ENCODE measurements around the gene ARID1B. TPM values are rescaled to one million over a fixed set of nuclear protein-coding genes. Genes with fewer than 3 reads are reported as not detected.

Gene ARID1B
- total RNA-seq, 4 donors from 2014 or later, result 87.1 to 194 (median 115) TPM

GRCh38 chr6:156918647-156919046, 141.5 kb downstream of the ARID1B start:
- intact Hi-C loops (cut with DNase I; ENCODE audit: low total_unique reads), result no loop called here
- 67 to 73% methylated on average over 4 to 7 of the region's 7 CpGs for WGBS, 2 donors (ENCODE audit: low coverage in 1 of 2)
- in situ Hi-C loops (cut with MboI; ENCODE audit: low pct_ligation_motif_present in 1 of 4, low pct_unique_long_range_greater_than_20kb in 1 of 4, low sequenced_read_pairs in 3 of 4), result no loop called here

GRCh38 chr6:156919370-156919769, 142.2 kb downstream of the ARID1B start:
- intact Hi-C loops (cut with DNase I; ENCODE audit: low total_unique reads) (no loop called here), in situ Hi-C loops (cut with MboI; ENCODE audit: low pct_ligation_motif_present in 1 of 4, low pct_unique_long_range_greater_than_20kb in 1 of 4, low sequenced_read_pairs in 3 of 4) (no loop called here)
- Histone ChIP-seq H3K36me3 (no peaks in the 10 kb centered on the region), H3K4me3 (no peak overlapping the region), H3K9me3 (no peaks in the 10 kb centered on the region), H3K27ac (no peak overlapping the region), H3K4me1 (peaks cover 0 to 23% (median 1%) of the 10 kb centered on the region in 4 donors), H3K27me3 (no peaks in the 10 kb centered on the region)
- no peak for DNase-seq
- TF ChIP-seq EP300 (IDR thresholded peaks at IDR 0.05; ENCODE audit: low read depth), result no peak
- no peak for TF ChIP-seq CTCF (IDR thresholded peaks at IDR 0.05)
- TF ChIP-seq POLR2AphosphoS5 (IDR thresholded peaks at IDR 0.05), result no peak
- no peak for TF ChIP-seq POLR2A (IDR thresholded peaks at IDR 0.05)
- 91% methylated on average over 2 of the region's 2 CpGs; no CpG with 5 or more reads in 1 of the 2 donors for WGBS, 2 donors (ENCODE audit: low coverage in 1 of 2)

More at GRCh38 chr6:156918647-156919046, 141.5 kb downstream of the ARID1B start:
- no peak for DNase-seq
- no peak overlapping the region for H3K27ac ChIP-seq
- no peaks in the 10 kb centered on the region for H3K9me3 ChIP-seq
- peaks cover 0 to 23% (median 1%) of the 10 kb centered on the region in 4 donors for H3K4me1 ChIP-seq
- H3K27me3 ChIP-seq, result no peaks in the 10 kb centered on the region
- H3K36me3 ChIP-seq, result no peaks in the 10 kb centered on the region
- no peak overlapping the region for H3K4me3 ChIP-seq
- no peak for TF ChIP-seq POLR2AphosphoS5 (IDR thresholded peaks at IDR 0.05)
- no peak for TF ChIP-seq POLR2A (IDR thresholded peaks at IDR 0.05)
- no peak for TF ChIP-seq EP300 (IDR thresholded peaks at IDR 0.05; ENCODE audit: low read depth)
- no peak for TF ChIP-seq CTCF (IDR thresholded peaks at IDR 0.05)

- no peak for DNase-seq
- Histone ChIP-seq H3K4me3 (no peak overlapping the region), H3K27me3 (no peaks in the 10 kb centered on the region), H3K36me3 (no peaks in the 10 kb centered on the region), H3K27ac (no peak overlapping the region), H3K9me3 (no peaks in the 10 kb centered on the region), H3K4me1 (peaks cover 0 to 23% (median 1%) of the 10 kb centered on the region in 4 donors)
- TF ChIP-seq POLR2AphosphoS5 (IDR thresholded peaks at IDR 0.05), result no peak
- TF ChIP-seq CTCF (IDR thresholded peaks at IDR 0.05), result no peak
- no peak for TF ChIP-seq EP300 (IDR thresholded peaks at IDR 0.05; ENCODE audit: low read depth)
- no peak for TF ChIP-seq POLR2A (IDR thresholded peaks at IDR 0.05)
- WGBS, 2 donors (ENCODE audit: low coverage in 1 of 2), result 95 to 97% methylated on average over 4 to 5 of the region's 5 CpGs
- in situ Hi-C loops (cut with MboI; ENCODE audit: low pct_ligation_motif_present in 1 of 4, low pct_unique_long_range_greater_than_20kb in 1 of 4, low sequenced_read_pairs in 3 of 4) (no loop called here), intact Hi-C loops (cut with DNase I; ENCODE audit: low total_unique reads) (no loop called here)
Observed at GRCh38 chr6:156919814-156920369, 142.7 kb downstream of the ARID1B start.

GRCh38 chr6:156924246-156924645, 147.1 kb downstream of the ARID1B start:
- Histone ChIP-seq H3K27ac (no peak overlapping the region), H3K9me3 (no peaks in the 10 kb centered on the region), H3K4me1 (peaks cover 0 to 16% (median 8%) of the 10 kb centered on the region in 4 donors), H3K36me3 (no peaks in the 10 kb centered on the region), H3K4me3 (no peak overlapping the region), H3K27me3 (no peaks in the 10 kb centered on the region)
- TF ChIP-seq EP300 (IDR thresholded peaks at IDR 0.05; ENCODE audit: low read depth) (no peak), POLR2AphosphoS5 (IDR thresholded peaks at IDR 0.05) (no peak), POLR2A (IDR thresholded peaks at IDR 0.05) (no peak), CTCF (IDR thresholded peaks at IDR 0.05) (no peak)
- WGBS, 2 donors (ENCODE audit: low coverage in 1 of 2), result 83 to 84% methylated on average over 4 of the region's 4 CpGs
- no peak for DNase-seq
- intact Hi-C loops (cut with DNase I; ENCODE audit: low total_unique reads) (no loop called here), in situ Hi-C loops (cut with MboI; ENCODE audit: low pct_ligation_motif_present in 1 of 4, low pct_unique_long_range_greater_than_20kb in 1 of 4, low sequenced_read_pairs in 3 of 4) (no loop called here)

Data from transverse colon (tissue), 4 donors.